Suppressor macrophage (primary cell): ENCODE measurements around the gene ARL8B.
A peak's percentile ranks its signal among the peaks of the same experiment; 100 is the strongest.
"Not testable (repeated sequence)": the region's sequence is repeated elsewhere in the genome, so short reads cannot be mapped to it uniquely, and the experiment has no call there.

Experiments used
- DNase-seq, 4 experiments: peaks; one replicate each; pipeline ENCODE4 v3.0.0-alpha.2; 2020 to 2022
- total RNA-seq, 17 experiments: gene quantifications; one replicate each; lab custom pipeline; 2026; ENCODE audit warnings: mixed read lengths in 6 of 17, inconsistent platforms in 3 of 17; lab: John Stamatoyannopoulos, UW

Gene ARL8B
- 156 to 614 (median 337) reads per million in 17 experiments for total RNA-seq

GRCh38 chr3:5122030-5122740 is at the start of gene ARL8B:
Gene ARL8B, plus strand, starts transcription at chr3:5122292. Its CDS starts 174 bp downstream, at chr3:5122466.
- peak; percentile 94 to 97 (median 96) for DNase-seq

- DNase-seq: no peak
These were observed 48.6 kb upstream of the ARL8B start for GRCh38 chr3:5073374-5074085.

DNA sequence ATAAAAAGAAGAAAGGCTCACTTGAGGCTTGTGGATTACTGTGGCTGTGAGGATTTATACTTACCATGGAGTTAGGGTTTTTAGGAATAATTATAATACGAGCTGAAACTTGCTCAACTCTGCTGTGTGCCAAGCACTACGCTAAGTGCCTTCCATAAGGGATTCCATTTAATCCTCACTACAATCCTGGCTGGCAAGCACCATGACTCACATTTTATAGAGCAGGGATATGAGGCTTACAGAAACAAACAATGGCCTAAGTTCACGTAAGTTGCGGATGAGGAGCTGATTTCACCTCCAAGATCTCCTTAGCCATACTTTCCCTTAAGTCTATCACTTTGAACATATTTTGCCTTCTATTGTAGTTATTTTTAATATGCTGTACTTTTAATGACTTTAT is 43.9 kb upstream of the ARL8B start:
- DNase-seq: no peak

GRCh38 chr3:5079761-5080160 is 42.3 kb upstream of the ARL8B start:
- DNase-seq: no peak

GRCh38 chr3:5080779-5081550 is 41.1 kb upstream of the ARL8B start:
- no peak for DNase-seq

DNA sequence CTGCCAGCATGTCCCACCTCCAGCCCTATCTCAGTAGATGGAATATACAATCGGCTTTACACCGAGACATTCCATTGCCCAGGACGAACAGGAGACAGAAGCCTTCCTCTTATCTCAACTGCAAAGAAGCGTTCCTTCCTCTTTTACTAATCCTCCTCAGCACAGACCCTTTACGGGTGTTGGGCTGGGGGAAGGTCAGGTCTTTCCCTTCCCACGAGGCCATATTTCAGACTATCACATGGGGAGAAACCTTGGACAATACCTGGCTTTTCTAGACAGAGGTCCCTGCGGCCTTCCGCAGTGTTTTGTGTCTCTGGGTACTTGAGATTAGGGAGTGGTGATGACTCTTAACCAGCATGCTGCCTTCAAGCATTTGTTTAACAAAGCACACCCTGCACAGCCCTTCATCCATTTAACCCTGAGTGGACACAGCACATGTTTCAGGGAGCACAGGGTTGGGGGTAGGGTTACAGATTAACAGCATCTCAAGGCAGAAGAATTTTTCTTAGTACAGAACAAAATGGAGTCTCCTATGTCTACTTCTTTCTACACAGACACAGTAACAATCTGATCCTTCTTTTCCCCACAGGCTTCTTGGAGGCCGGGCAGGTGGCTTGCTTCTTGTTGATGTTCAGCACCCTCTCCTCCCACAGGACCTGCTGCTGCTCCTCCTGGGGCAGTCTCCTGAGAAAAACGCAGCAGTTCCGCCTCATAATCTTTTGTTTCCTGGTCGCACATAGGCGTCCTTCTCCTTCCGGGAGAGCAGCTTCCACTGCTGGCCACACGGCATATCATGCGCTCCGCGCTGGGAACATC is 39.9 kb upstream of the ARL8B start:
- peak in 1 of 4 experiments; percentile 8 for DNase-seq

- no peak for DNase-seq
These were observed 39.3 kb upstream of the ARL8B start for GRCh38 chr3:5082789-5083115.

GRCh38 chr3:5084224-5084623 is 37.9 kb upstream of the ARL8B start:
- no peak for DNase-seq

GRCh38 chr3:5086708-5087107 is 35.4 kb upstream of the ARL8B start:
- no peak for DNase-seq

DNA sequence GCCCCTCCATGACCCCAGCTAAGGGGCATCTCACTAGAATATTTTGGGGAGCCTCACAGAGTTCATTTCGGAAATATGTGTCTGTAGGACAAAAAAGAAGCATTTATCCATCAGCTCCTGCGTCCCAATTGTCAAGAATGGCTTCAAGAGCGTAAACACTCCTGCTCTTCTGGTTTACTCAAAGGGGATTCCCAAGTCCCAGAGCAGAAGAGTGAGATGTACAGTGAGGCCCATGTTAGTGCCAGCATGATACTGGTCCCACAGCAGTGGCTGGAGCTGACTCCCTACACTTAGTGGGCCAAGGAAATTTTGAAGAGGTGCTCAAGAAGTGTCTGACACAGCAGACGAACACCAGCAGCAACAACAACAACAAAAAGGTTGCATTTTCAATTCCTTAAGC is 34.9 kb upstream of the ARL8B start:
- no peak for DNase-seq

- DNase-seq: no peak
These were observed 31.9 kb upstream of the ARL8B start for GRCh38 chr3:5090197-5090596.

- DNase-seq: no peak
These were observed 30.1 kb upstream of the ARL8B start for GRCh38 chr3:5092018-5092417.

GRCh38 chr3:5093731-5094130 is 28.4 kb upstream of the ARL8B start:
- no peak for DNase-seq

DNA sequence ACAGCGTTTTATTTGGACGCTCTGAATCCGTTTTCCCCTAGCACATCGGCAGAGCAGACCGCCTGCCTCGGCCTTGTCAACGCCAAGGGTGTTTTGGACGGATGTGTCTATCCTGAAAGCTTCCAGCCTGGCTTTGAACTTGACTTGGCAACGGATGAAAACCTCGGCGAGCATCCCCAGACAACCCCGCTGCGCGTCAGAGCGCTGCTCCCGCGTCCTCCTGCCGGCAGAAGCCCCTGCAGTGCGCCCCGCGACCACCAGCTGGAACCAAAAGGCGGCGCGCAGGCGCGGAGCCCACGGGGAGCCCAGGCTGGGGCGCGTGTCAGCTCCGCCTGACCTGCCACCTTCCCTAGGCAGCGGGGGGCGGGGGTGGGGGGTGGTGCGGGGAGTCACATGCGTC is 26.2 kb upstream of the ARL8B start:
- peak; percentile 14 to 46 (median 22) for DNase-seq

DNA sequence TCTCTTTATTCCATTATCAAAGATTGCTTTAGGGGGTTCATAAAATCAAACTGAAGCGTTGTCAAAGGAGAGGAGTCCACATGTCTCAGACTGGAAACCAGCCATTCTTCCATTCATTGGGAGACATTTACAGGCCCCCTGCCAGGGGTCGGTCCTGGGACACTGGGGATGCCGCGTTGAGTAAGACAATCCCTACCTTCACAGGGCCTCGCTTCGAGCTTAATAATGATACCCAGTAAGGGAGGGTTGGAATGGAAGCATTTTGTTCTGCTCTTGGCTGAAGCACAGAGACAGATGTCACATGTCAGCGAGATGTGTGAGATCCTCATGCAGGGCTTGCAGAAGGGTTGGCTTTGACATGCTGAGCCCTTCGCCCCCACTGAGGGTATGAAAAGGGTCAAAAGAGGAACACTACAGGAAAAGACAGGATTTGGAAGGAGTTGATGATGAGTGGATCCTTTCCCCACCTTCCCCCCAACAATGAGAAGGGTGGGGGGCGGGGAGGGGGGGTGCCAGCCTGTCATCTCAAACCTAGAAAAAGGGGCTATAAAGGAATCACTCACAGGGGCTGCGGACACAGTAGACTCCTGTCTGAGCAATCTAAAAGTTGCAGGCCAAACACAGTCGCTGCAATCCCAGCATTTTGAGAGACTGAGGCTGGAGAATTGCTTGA is 25.6 kb upstream of the ARL8B start:
- no peak for DNase-seq

DNA sequence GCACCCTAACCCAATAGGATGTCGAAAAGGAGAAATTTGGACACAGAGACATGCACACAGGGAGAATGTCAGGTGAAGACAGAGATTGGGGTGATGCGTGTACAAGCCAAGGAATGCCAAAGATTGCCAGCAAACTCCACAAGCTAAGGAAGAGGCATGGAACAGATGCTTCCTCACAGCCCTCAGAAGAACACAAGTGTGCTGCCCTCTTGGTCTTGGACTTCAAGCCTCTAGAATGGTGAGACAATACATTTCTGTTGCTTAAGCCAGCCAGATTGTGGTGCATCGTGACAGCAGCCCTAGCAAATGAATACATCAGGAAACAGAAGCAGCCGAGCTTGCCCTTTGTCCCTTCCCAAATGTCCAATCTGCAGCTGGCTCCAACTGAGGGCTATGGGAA is 23.7 kb upstream of the ARL8B start:
- no peak for DNase-seq

DNA sequence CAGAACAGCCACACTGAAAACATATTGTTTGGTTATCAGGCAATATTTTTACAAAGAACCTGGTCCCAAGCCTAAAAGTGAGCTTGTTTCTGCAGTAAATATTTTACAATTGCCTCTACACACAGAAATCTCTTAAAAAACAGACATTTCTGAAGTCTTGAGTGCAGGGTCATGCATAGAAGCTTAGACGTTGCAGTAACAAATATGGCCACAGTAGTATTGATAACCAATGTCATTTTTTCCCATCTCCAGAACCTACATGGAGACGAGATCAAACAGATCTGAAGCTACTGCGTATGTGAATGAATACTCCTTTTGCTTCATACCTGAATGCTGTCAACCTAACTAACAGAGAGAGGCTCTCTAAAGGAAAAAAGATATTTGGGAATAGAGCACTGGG is 19.6 kb upstream of the ARL8B start:
- no peak for DNase-seq

- DNase-seq: no peak
These were observed 18.3 kb upstream of the ARL8B start for GRCh38 chr3:5103743-5104142.

DNA sequence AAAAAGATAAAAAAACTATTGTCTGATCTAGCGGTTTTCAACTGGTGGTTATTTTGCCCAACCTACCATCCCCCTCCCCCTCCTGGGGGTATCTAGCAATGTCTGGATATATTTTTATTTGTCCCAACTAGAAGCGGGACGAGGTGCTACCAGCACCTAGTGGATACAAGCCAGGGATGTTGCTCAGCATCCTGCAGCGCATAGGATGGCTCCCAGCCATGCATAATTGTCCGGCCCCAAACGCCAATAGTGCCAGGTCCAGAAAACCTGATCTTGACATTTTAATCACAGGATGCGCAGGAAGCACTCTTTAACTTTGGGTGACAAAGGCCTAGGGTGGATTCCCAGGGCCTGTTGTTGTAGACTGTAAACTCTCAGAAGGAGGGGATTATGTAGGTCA is 17.0 kb upstream of the ARL8B start:
- no peak for DNase-seq

- DNase-seq: not testable (repeated sequence)
These were observed 15.7 kb upstream of the ARL8B start for GRCh38 chr3:5106371-5106770.

GRCh38 chr3:5106933-5107334 is 15.2 kb upstream of the ARL8B start:
- DNase-seq: not testable (repeated sequence)

GRCh38 chr3:5110337-5110736 is 11.8 kb upstream of the ARL8B start:
- DNase-seq: peak; percentile 26 to 66 (median 46)
